IMR-90 (cell line): ENCODE measurements around the gene CST9.

Experiments
- CEBPB ChIP-seq: IDR thresholded peaks from 2 replicates; pipeline ENCODE4 v1.6.1; 2012; ENCODE audit warnings: low read depth, low read length, improper control_type of control experiment
- CHD1 ChIP-seq: IDR thresholded peaks from 2 replicates; pipeline ENCODE4 v1.6.1; 2012; ENCODE audit warnings: low read depth, low read length, improper control_type of control experiment
- CTCF ChIP-seq: conservative IDR thresholded peaks from 2 replicates; pipeline ENCODE4 v1.5.1; 2012; ENCODE audit warnings: mild to moderate bottlenecking, low read depth, low read length, improper control_type of control experiment
- ELK1 ChIP-seq: fragments of 150-350 bp; IDR thresholded peaks from 2 replicates; pipeline ENCODE4 v1.6.1; 2016; ENCODE audit warnings: low read depth, mild to moderate bottlenecking, low read length, moderate library complexity, borderline replicate concordance
- MAZ ChIP-seq: IDR thresholded peaks from 2 replicates; pipeline ENCODE4 v1.6.1; 2012; ENCODE audit warnings: low read depth, mild to moderate bottlenecking, low read length, improper control_type of control experiment, moderate library complexity, borderline replicate concordance
- MXI1 ChIP-seq: IDR thresholded peaks from 2 replicates; pipeline ENCODE4 v1.6.1; 2012; ENCODE audit warnings: low read depth, mild to moderate bottlenecking, low read length, moderate library complexity, borderline replicate concordance
- POLR2A ChIP-seq: IDR thresholded peaks from 2 replicates; pipeline ENCODE4 v1.6.1; 2012; ENCODE audit warnings: mild to moderate bottlenecking, low read depth, low read length

GRCh38 chr20:23607497-23608245 lies 2.0 kb upstream of the CST9 start:
- TF ChIP-seq POLR2A (no peak), CTCF (no peak), CEBPB (no peak), CHD1 (no peak), MAZ (no peak), ELK1 (no peak), MXI1 (no peak)
